HG02884 (cell line): ENCODE data around the gene DDX31.

Experiments used
- ATAC-seq: cut with Tn5 transposase; IDR thresholded peaks from one replicate; pipeline ENCODE4 v1.9.1; 2021; ENCODE audit warnings: mild to moderate bottlenecking, moderate library complexity; ENCODE audit not compliant: unreplicated experiment

The DDX31 gene

DNA sequence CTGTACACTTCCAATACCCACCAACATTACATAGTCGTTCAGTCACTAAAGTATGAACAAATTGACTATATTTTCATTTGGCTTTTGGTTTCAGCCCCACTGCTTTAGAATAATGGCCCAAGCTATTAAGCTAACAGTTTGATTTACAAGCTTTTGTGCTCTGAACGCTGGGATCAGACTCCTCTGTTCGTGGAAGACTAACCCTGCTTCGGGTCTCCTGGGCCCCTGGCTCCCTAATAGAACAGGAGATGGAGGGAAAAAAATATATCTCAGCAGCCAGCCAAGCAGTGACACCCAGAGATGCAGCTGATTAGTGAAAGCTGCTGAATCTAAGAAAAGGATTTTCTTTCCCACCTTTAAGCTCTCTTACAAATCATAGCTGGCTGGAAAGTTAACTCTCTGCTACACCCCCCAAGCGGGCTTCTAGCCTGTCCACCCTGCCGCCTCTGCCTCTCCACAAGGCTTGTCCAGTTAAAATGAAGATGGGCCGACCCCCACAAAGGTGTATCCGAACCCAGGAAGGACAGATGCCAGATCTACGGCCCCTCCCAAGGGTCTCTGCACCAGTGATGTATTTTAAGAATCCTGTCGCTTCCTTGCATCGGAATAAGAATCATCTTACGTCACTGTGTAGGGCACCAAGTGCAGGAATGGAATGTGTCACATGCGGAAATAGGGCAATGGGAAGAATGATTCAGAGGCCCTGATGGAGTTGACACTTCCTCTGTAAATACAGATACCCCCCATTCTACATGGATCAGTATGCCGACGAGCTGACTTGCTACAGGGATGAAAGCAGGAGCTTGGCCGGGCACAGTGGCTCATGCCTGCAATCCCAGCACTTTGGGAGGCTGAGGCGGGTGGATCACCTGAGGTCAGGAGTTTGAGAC, 120.8 kb downstream of the DDX31 start:
- ATAC-seq, result no peak

DNA sequence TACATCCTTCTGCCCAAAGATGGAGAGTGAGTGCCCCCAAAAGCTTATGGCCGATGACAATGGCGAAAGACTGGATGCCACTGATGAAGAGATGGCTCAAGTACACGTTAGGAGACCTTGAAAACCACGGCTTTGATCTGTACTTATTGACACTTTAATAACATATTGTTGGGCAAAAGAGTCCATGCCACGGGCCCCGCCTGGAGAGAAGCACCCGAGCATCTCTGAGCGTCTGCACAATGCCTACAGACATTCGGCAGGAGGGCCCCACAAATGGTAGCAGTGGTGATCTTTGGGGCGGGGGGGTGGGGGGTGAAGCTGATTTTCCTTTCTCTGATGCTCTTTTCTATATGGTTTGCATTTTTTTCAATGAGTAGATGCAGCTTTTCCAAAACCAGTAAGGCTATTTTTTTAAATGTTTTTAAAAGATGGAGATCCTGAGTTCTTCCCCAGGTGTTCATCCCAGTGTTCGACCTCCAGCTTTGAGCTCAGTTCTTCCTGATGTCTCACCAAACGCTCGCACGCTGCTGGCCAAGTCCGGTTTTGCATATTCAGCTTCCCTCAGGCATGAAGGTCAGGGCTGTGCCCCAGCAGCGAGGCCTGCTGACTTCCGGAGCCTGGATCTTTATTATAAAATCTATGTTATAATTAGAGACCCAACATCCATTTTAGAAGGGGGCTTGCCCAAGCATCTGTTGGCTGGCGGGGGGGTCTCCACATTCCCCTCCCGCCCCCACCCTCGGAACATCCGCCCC, 121.6 kb downstream of the DDX31 start:
- ATAC-seq, result no peak

DNA sequence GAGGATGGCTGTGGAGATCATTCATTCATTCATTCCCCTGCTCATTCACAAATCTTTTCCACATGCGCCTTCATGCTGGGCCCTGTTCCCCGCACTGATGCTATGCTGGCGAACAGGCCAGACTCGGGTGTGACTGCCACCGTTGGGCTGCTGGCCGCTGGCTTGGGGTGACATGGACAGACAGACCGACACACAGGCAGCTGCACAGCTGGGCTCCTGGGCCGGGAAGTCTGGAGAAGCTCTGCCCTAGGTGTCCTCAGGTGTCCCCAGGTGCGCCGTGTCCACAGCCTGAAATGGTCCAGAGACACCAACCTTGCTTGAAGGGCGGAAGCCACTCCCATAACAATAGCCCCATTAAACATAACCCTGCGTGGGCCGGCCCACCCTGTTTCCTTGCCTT, 122.3 kb downstream of the DDX31 start:
- no peak for ATAC-seq

GRCh38 chr9:132547052-132547431, 122.7 kb downstream of the DDX31 start:
- no peak for ATAC-seq

DNA sequence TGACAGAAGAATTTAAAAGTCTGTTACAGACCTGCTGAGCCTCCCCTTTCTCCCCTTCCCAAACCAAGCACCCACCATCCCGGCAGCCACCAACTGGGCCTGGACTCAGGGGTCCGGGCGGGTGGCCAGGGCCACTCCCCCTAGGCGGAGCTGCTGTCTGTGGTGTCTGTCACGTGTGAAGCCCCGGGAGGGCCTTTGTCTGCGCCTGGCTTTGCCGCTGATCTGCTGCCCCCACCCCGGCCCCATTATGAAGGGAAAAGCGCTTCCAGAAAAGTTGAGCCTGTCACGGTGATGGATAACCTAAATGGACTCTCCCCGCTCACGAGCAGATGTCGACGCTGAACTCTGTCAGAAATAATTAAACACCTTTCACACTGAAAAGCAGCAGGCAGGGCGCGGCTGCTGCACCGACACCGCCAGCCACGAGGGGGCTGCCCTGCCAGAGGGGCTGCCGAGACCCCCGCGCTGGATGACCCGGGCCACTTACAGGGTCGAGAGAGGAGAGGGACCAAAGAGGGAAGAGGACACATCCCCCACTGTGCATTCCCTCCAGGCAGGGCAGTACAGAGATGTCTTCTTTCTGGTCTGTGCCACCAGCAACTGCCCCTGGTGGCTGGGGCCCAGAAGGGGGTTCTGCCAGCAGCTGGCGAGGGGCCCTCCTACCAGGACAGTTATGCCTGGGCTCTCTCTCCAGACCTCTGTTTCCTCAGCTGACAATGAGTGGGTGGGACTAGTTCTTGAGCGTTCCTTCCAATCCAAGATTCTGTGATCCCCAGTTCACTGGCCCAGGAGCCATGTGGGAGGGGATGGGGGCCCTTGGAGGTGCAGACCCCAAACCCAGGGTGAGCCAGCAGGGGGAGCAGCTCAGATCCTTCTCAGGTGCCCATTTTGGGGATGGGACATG, 123.4 kb downstream of the DDX31 start:
- no peak for ATAC-seq

GRCh38 chr9:132545578-132545977, 124.2 kb downstream of the DDX31 start:
- ATAC-seq, result no peak

- no peak for ATAC-seq
Observed at GRCh38 chr9:132543960-132544359, 125.8 kb downstream of the DDX31 start.

DNA sequence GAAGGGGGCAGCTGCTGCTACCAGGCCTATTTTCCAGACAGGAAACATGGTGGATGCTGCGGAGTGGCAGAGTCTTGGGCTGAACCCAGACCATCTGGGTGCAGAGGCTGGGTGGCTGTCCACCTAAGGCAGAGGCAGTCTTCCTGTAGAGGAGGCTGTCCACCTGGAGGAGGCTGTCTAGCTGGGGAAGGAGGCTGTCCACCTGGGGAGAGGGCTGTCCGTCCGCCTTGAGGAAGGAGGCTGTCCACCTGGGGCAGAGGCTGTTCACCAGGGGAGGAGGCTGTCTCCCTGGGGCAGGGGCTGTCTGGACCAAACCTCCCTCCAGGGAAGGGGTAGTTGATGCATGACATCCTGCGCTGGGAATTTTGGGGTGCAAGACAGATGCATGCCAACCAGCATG, 126.5 kb downstream of the DDX31 start:
- ATAC-seq, result no peak
